Loucy (cell line): Measurements from ENCODE around the gene BTN2A1.
"Not testable (repeated sequence)": the region's sequence is repeated elsewhere in the genome, so short reads cannot be mapped to it uniquely, and the experiment has no call there.

Experiments
- H2AFZ ChIP-seq: fragments of 200-600 bp; sonication (generic); 2 replicates; pipeline ENCODE4 v1.6.0; 2016; ENCODE audit warnings: antibody characterized with exemption, mild to moderate bottlenecking, low read length, moderate library complexity
- H3F3A ChIP-seq: fragments of 200-600 bp; 2 replicates; pipeline ENCODE4 v1.6.0; 2016; ENCODE audit warnings: antibody characterized with exemption, low read depth, mild to moderate bottlenecking
- H3K27me3 ChIP-seq: fragments of 200-600 bp; sonication (generic); 2 replicates; pipeline ENCODE4 v1.6.1; 2014; ENCODE audit warnings: low read length, mild to moderate bottlenecking; ENCODE audit not compliant: insufficient read depth, poor library complexity, severe bottlenecking
- H3K36me3 ChIP-seq: fragments of 200-600 bp; sonication (generic); 2 replicates; pipeline ENCODE4 v1.6.1; 2016; ENCODE audit warnings: low read length; ENCODE audit not compliant: insufficient read depth
- H3K4me1 ChIP-seq: fragments of 200-600 bp; sonication (generic); 2 replicates; pipeline ENCODE4 v1.5.1; 2014; ENCODE audit warnings: low read length, mild to moderate bottlenecking; ENCODE audit not compliant: insufficient read depth, poor library complexity, severe bottlenecking
- H3K4me2 ChIP-seq: fragments of 200-600 bp; sonication (generic); 2 replicates; pipeline ENCODE4 v1.6.0; 2014; ENCODE audit warnings: antibody characterized with exemption, low read length, low read depth, mild to moderate bottlenecking; ENCODE audit not compliant: poor library complexity, severe bottlenecking
- H3K4me3 ChIP-seq: fragments of 200-600 bp; sonication (generic); 2 replicates; pipeline ENCODE4 v1.5.1; 2014; ENCODE audit warnings: low read length, mild to moderate bottlenecking, mixed read lengths; ENCODE audit not compliant: poor library complexity, severe bottlenecking
- H3K79me2 ChIP-seq: fragments of 200-600 bp; sonication (generic); 2 replicates; pipeline ENCODE4 v1.6.1; 2014; ENCODE audit warnings: low read length; ENCODE audit not compliant: insufficient read depth
- H3K9ac ChIP-seq: fragments of 200-600 bp; sonication (generic); 2 replicates; pipeline ENCODE4 v1.6.0; 2014; ENCODE audit warnings: mild to moderate bottlenecking, low read depth, low read length, moderate library complexity; ENCODE audit not compliant: poor library complexity, severe bottlenecking
- H3K9me2 ChIP-seq: fragments of 200-600 bp; sonication (generic); replicated peaks from 2 replicates; pipeline ENCODE4 v1.6.1; 2016; ENCODE audit warnings: low read depth, low read length, mixed read lengths
- H3K9me3 ChIP-seq: fragments of 200-600 bp; sonication (generic); 2 replicates; pipeline ENCODE4 v1.6.1; 2014; ENCODE audit warnings: mild to moderate bottlenecking, antibody characterized with exemption, low read length, low read depth; ENCODE audit not compliant: insufficient read depth
- H4K20me1 ChIP-seq: fragments of 200-600 bp; sonication (generic); 2 replicates; pipeline ENCODE4 v1.6.0; 2014; ENCODE audit warnings: antibody characterized with exemption, low read length, mild to moderate bottlenecking; ENCODE audit not compliant: insufficient read depth, poor library complexity, severe bottlenecking
- CTCF ChIP-seq: fragments of 200-600 bp; sonication (generic); conservative IDR thresholded peaks from 2 replicates; pipeline ENCODE4 v1.5.1; 2014; ENCODE audit warnings: mild to moderate bottlenecking, antibody characterized with exemption, low read length
- EZH2phosphoT487 ChIP-seq: fragments of 200-600 bp; IDR thresholded peaks from 2 replicates; pipeline ENCODE4 v1.6.1; 2018; ENCODE audit warnings: antibody characterized with exemption, mild to moderate bottlenecking, moderate library complexity, borderline replicate concordance

The BTN2A1 gene

GRCh38 chr6:26430787-26431186 lies 27.0 kb upstream of the BTN2A1 start:
- Histone ChIP-seq H3K4me3 (no peak overlapping the region), H3K4me1 (peaks cover 3% of the 10 kb centered on the region), H4K20me1 (no peaks in the 10 kb centered on the region), H3F3A (no peaks in the 10 kb centered on the region), H3K4me2 (no peak overlapping the region), H3K36me3 (no peaks in the 10 kb centered on the region), H2AFZ (no peak overlapping the region), H3K9me3 (peaks cover 4% of the 10 kb centered on the region; the same call in 1 of the 2 replicates), H3K9ac (no peak overlapping the region), H3K79me2 (no peaks in the 10 kb centered on the region), H3K9me2 (no peaks in the 10 kb centered on the region), H3K27me3 (no peaks in the 10 kb centered on the region)
- no peak for TF ChIP-seq CTCF
- no peak for TF ChIP-seq EZH2phosphoT487

- peaks cover 4% of the 10 kb centered on the region; the same call in 1 of the 2 replicates for H3K9me3 ChIP-seq
- H4K20me1 ChIP-seq: no peaks in the 10 kb centered on the region
- H3K4me2 ChIP-seq: no peak overlapping the region
- H3K9ac ChIP-seq: no peak overlapping the region
- H3F3A ChIP-seq: no peaks in the 10 kb centered on the region
- no peaks in the 10 kb centered on the region for H3K36me3 ChIP-seq
- no peaks in the 10 kb centered on the region for H3K27me3 ChIP-seq
- no peaks in the 10 kb centered on the region for H3K9me2 ChIP-seq
- no peak overlapping the region for H2AFZ ChIP-seq
- TF ChIP-seq CTCF: no peak
- H3K79me2 ChIP-seq: no peaks in the 10 kb centered on the region
- no peak overlapping the region for H3K4me3 ChIP-seq
- no peaks in the 10 kb centered on the region for H3K4me1 ChIP-seq
These were observed 26.2 kb upstream of the BTN2A1 start for GRCh38 chr6:26431258-26432172.

DNA sequence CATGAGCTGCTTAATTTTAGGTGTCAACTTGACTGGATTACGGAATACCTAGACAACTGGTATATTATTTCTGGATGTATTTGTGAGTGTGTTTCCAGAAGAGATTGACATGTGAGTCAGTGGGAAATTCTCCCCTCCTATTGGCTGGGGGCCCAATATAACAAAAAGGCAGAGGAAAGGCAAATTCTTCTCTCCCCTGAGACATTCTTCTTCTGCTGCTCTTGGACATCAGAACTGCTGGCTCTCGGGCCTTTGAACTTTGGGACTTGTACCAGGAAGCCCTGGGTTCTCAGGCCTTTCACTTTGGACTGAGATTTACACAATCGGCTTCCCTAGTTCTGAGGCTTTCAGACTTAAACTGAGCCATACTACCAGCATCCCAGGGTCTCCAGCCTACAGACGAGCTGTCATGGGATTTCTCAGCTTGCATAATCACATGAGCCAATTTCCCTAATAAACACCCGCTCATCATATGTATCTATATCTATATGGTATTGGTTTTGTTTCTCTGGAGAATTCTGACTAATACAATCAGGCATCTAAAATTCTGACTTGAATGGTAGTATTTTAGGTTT lies 25.0 kb upstream of the BTN2A1 start:
- Histone ChIP-seq H4K20me1 (no peaks in the 10 kb centered on the region), H3K9ac (no peak overlapping the region), H3K4me2 (no peak overlapping the region), H3K27me3 (no peaks in the 10 kb centered on the region), H2AFZ (no peak overlapping the region), H3K36me3 (no peaks in the 10 kb centered on the region), H3K79me2 (no peaks in the 10 kb centered on the region), H3F3A (no peaks in the 10 kb centered on the region), H3K9me2 (no peaks in the 10 kb centered on the region), H3K4me3 (no peak overlapping the region), H3K9me3 (peaks cover 4% of the 10 kb centered on the region; the same call in 1 of the 2 replicates), H3K4me1 (no peaks in the 10 kb centered on the region)
- no peak for TF ChIP-seq EZH2phosphoT487
- no peak for TF ChIP-seq CTCF

DNA sequence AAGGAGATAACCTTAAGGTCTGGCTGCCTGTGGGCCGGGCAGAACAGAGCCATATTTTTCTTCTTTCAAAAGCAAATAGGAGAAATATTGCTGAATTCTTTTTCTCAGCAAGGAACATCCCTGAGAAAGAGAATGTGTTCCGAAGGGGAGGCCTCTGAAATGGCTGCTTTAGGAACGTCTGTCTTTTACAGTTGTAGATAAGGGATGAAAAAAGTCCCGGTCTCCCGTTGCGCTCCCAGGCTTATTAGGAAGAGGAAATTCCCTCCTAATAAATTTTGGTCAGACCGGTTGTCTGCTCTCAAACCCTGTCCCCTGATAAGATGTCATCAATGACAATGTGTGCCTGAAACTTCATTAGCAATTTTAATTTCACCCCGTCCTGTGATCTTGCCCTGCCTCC lies 24.1 kb upstream of the BTN2A1 start:
- not testable (repeated sequence) for H3K36me3 ChIP-seq, H3K4me1 ChIP-seq, H3K79me2 ChIP-seq, H2AFZ ChIP-seq, H3K9me3 ChIP-seq, H3K4me3 ChIP-seq, H3K9me2 ChIP-seq, H3F3A ChIP-seq, H3K9ac ChIP-seq, H3K4me2 ChIP-seq, H3K27me3 ChIP-seq, H4K20me1 ChIP-seq
